HepG2 (cell line): ENCODE data around the gene KCNK15. TPM values are rescaled to one million over a fixed set of nuclear protein-coding genes. Genes with fewer than 3 reads are reported as not detected.

Source experiments
- ATAC-seq: fragments of 200-7000 bp; cut with Tn5 transposase; 3 replicates; pipeline ENCODE4 v1.9.1; 2020; ENCODE audit warnings: mild to moderate bottlenecking, moderate library complexity
- BruUV-seq: library from RNA; stranded (reverse); fragments of 400-500 nt; replicated peaks from 2 replicates; lab custom pipeline; 2021; lab: Mats Ljungman, UMichigan
- CTCF ChIA-PET: fragments of 300-600 bp; formaldehyde crosslinking; extraction: SDS; loops from one replicate; lab custom pipeline; 2021; ENCODE audit warnings: low total read pairs, inconsistent platforms, low intra/inter-chr PET ratio; lab: Yijun Ruan, JAX
- POLR2A ChIA-PET: fragments of 350-600 bp; sonication (Branson Sonifier 250); formaldehyde crosslinking; loops from one replicate; lab custom pipeline; 2020; ENCODE audit warnings: antibody characterized with exemption, inconsistent platforms; lab: Yijun Ruan, JAX
- DNase-seq: peaks from one replicate; pipeline ENCODE4 v3.0.0-alpha.2; 2015; ENCODE audit warnings: low spot score
- FAIRE-seq: peaks from 3 replicates; lab custom pipeline; 2011; peaks lifted over from hg19 to GRCh38; lab: Jason Lieb, UNC
- H2AFZ ChIP-seq: one replicate; pipeline ENCODE4 v1.6.1; 2011; ENCODE audit warnings: low read length, inconsistent platforms
- H3K27ac ChIP-seq: fragments of 300-600 bp; 3 replicates; pipeline ENCODE4 v1.8.0; 2011; ENCODE audit warnings: mixed run types, mild to moderate bottlenecking, mixed read lengths, low read length, inconsistent platforms; ENCODE audit not compliant: insufficient read depth; ENCODE audit errors: extremely low read length
- H3K27me3 ChIP-seq, 2 experiments: fragments of 200-600 bp in 1 of 2; 2 replicates in 1 of 2; 3 replicates in 1 of 2; pipeline versions ENCODE4 v1.6.0 to v1.8.0; 2011; ENCODE audit warnings: low read length in 2 of 2, mild to moderate bottlenecking in 2 of 2, moderate library complexity in 2 of 2, inconsistent platforms in 1 of 2; ENCODE audit not compliant: insufficient read depth in 2 of 2, control insufficient read depth in 1 of 2
- H3K36me3 ChIP-seq, 2 experiments: fragments of 200-600 bp in 1 of 2; replicated peaks in 1 of 2; 2 replicates in 1 of 2; 3 replicates in 1 of 2; pipeline versions ENCODE4 v1.5.1 to v1.8.0; 2011; ENCODE audit warnings: low read length in 2 of 2, inconsistent platforms in 1 of 2; ENCODE audit not compliant: insufficient read depth in 2 of 2, control insufficient read depth in 1 of 2
- H3K4me1 ChIP-seq: 2 replicates; pipeline ENCODE4 v1.5.1; 2012; ENCODE audit warnings: low read length, inconsistent platforms; ENCODE audit not compliant: insufficient read depth
- H3K4me2 ChIP-seq: 2 replicates; pipeline ENCODE4 v1.6.0; 2011; ENCODE audit warnings: low read depth, low read length, inconsistent platforms
- H3K4me3 ChIP-seq, 3 experiments: fragments of 200-600 bp in 1 of 3; sonication (generic), shearing (Covaris generic) in 1 of 3; replicated peaks in 1 of 3; 2 replicates each; pipeline ENCODE4 v1.5.1; 2011 to 2016; ENCODE audit warnings: low read length in 3 of 3, inconsistent platforms in 2 of 3, low read depth in 2 of 3, mild to moderate bottlenecking in 2 of 3, control low read depth in 1 of 3, mixed read lengths in 1 of 3; ENCODE audit not compliant: insufficient read depth in 1 of 3
- H3K79me2 ChIP-seq: one replicate; pipeline ENCODE4 v1.6.1; 2011; ENCODE audit warnings: low read length, inconsistent platforms; ENCODE audit not compliant: insufficient read depth
- H3K9ac ChIP-seq: 2 replicates; pipeline ENCODE4 v1.6.0; 2011; ENCODE audit warnings: mild to moderate bottlenecking, low read depth, low read length, inconsistent platforms; ENCODE audit not compliant: insufficient read depth
- H3K9me3 ChIP-seq: 2 replicates; pipeline ENCODE4 v1.5.1; 2012; ENCODE audit warnings: mild to moderate bottlenecking, low read length
- H4K20me1 ChIP-seq: 2 replicates; pipeline ENCODE4 v1.6.0; 2011; ENCODE audit warnings: inconsistent platforms, mild to moderate bottlenecking, low read length, moderate library complexity; ENCODE audit not compliant: insufficient read depth
- IKZF4 ChIP-seq: sonication (generic); formaldehyde crosslinking; IDR thresholded peaks from 2 replicates; pipeline ENCODE4 v1.5.1; 2020; ENCODE audit warnings: borderline replicate concordance, mild to moderate bottlenecking, low read depth, missing genetic modification reagents; ENCODE audit errors: not compliant biosample characterization
- NR2F6 ChIP-seq, 2 experiments: IDR thresholded peaks; 2 replicates each; pipeline ENCODE4 v1.6.1; 2016; ENCODE audit warnings: antibody characterized with exemption in 1 of 2, mild to moderate bottlenecking in 1 of 2
- PCBP2 ChIP-seq: fragments of 200-400 bp; formaldehyde crosslinking; optimal IDR thresholded peaks from 2 replicates; pipeline ENCODE3; 2018; ENCODE audit warnings: low read length, low read depth; ENCODE audit not compliant: poor library complexity, severe bottlenecking
- TCF12 ChIP-seq, 2 experiments: fragments of 450-650 bp in 1 of 2; sonication (generic) in 1 of 2; formaldehyde crosslinking in 1 of 2; IDR thresholded peaks; 2 replicates each; pipeline versions ENCODE4 v1.6.1 to v1.8.0; 2017 to 2022; ENCODE audit warnings: antibody characterized with exemption in 1 of 2, mild to moderate bottlenecking in 1 of 2, missing genetic modification reagents in 1 of 2, moderate library complexity in 1 of 2
- ZKSCAN5 ChIP-seq: sonication (generic); formaldehyde crosslinking; IDR thresholded peaks from 2 replicates; pipeline ENCODE4 v1.5.1; 2020; ENCODE audit warnings: mild to moderate bottlenecking, missing genetic modification reagents
- ZMYM3 ChIP-seq: sonication (generic); formaldehyde crosslinking; IDR thresholded peaks from 2 replicates; pipeline ENCODE4 v1.5.1; 2020; ENCODE audit warnings: mild to moderate bottlenecking, missing genetic modification reagents
- ZNF549 ChIP-seq: sonication (generic); formaldehyde crosslinking; IDR thresholded peaks from 2 replicates; pipeline ENCODE4 v1.5.0; 2020; ENCODE audit warnings: missing genetic modification reagents
- ZNF788 ChIP-seq: sonication (generic); formaldehyde crosslinking; IDR thresholded peaks from 2 replicates; pipeline ENCODE4 v1.5.0; 2020; ENCODE audit warnings: mild to moderate bottlenecking, missing genetic modification reagents, borderline replicate concordance
- ZNF83 ChIP-seq: sonication (generic); formaldehyde crosslinking; IDR thresholded peaks from 2 replicates; pipeline ENCODE4 v1.4.0; 2020; ENCODE audit warnings: missing genetic modification reagents, mild to moderate bottlenecking, borderline replicate concordance
- WGBS: methylation state at CpG from one replicate; pipeline ENCODE4 v1.1.6; 2017; ENCODE audit warnings: low lambda C conversion rate; 5-methylcytosine and 5-hydroxymethylcytosine counted together
- in situ Hi-C: cut with HindIII; loops from 2 replicates; pipeline ENCODE4 v1.10.0; 2017; ENCODE audit warnings: low pct_unique_long_range_greater_than_20kb; ENCODE audit not compliant: extremely low pct_ligation_motif_present
- intact Hi-C: fragments of 100-400 bp; cut with micrococcal nuclease; formaldehyde crosslinking; loops from one replicate; pipeline ENCODE4 v1.10.0; 2022; ENCODE audit not compliant: unreplicated experiment
- polyA plus RNA-seq, 8 experiments: library from polyadenylated mRNA; depleted of rRNA in 3 of 8; stranded (reverse) in 7 of 8; unstranded in 1 of 8; fragments of >200 nt; fragmentation: Illumina TruSeq in 4 of 8; extraction: Trizol in 4 of 8; gene quantifications; 2 replicates each; pipeline versions ENCODE4 v1.2.1 to v1.2.3, GENCODE V29; 2011 to 2016; ENCODE audit warnings: low read depth in 4 of 8, missing spikeins in 1 of 8, mixed read lengths in 1 of 8; ENCODE audit not compliant: insufficient read depth in 1 of 8
- total RNA-seq, 5 experiments: library from RNA; depleted of rRNA; stranded (reverse); fragments of >200 nt; fragmentation: Illumina TruSeq; extraction: Trizol; gene quantifications; 2 replicates each; pipeline ENCODE4 v1.2.3, GENCODE V29; 2016; ENCODE audit warnings: low read depth in 1 of 5
- TF ChIP-seq, protein P1 (sequence below): sonication (generic); formaldehyde crosslinking; IDR thresholded peaks from 2 replicates; pipeline ENCODE4 v1.9.0; 2021; ENCODE audit warnings: mild to moderate bottlenecking, missing genetic modification reagents
- TF ChIP-seq, protein P2 (sequence below): sonication (generic); formaldehyde crosslinking; IDR thresholded peaks from 2 replicates; pipeline ENCODE4 v1.8.1; 2023; ENCODE audit warnings: mild to moderate bottlenecking, missing genetic modification reagents
- TF ChIP-seq, protein P3 (sequence below): sonication (generic); formaldehyde crosslinking; IDR thresholded peaks from 2 replicates; pipeline ENCODE4 v1.5.1; 2020; ENCODE audit warnings: mild to moderate bottlenecking, missing genetic modification reagents

The KCNK15 gene
- total and polyA plus RNA-seq, 2 of the 13 experiments (the other 11 are each of a cell fraction or from before 2014, with no cell fraction given): 0.03 TPM; not detected in 1

DNA sequence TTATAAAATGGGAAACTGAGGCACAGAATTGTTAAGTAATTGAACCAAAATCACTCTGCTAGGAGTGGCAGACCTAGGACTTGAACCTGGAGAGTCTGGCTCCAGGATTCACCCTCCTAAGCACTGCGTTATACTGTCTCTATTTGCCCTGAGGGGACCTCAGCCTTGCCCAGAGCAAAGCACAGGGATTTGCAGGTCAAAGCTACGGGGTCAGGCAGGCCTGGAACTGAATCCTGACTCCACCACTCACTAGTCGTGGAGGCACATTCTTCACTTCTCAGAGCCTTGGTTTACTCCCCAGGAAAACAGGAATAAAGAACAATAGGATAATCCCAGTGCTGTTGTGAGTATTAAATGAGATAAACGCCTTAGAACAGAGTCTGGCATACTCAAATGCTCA is 19.4 kb downstream of the KCNK15 start:
- Histone ChIP-seq H3K4me3 (no peak overlapping the region), H3K79me2 (no peaks in the 10 kb centered on the region), H3K27me3 (peaks cover 0 to 40% of the 10 kb centered on the region in 2 experiments; a peak in 3 of 5 replicates), H2AFZ (no peak overlapping the region), H3K4me2 (no peak overlapping the region), H3K4me1 (no peaks in the 10 kb centered on the region), H4K20me1 (no peaks in the 10 kb centered on the region), H3K9me3 (no peaks in the 10 kb centered on the region), H3K9ac (no peak overlapping the region), H3K36me3 (no peaks in the 10 kb centered on the region), H3K27ac (no peak overlapping the region)
- in situ Hi-C loops (no loop called here), intact Hi-C loops (no loop called here)
- ChIA-PET POLR2A (no interaction called here), CTCF (no interaction called here)
- no peak for FAIRE-seq
- WGBS: 2% methylated on average over 4 of the region's 4 CpGs
- no peak for DNase-seq
- ATAC-seq: no peak
- no TSS peak for BruUV-seq
- TF ChIP-seq IKZF4 (CRISPR knock-in tag): no peak
- TF ChIP-seq, protein P1, sequence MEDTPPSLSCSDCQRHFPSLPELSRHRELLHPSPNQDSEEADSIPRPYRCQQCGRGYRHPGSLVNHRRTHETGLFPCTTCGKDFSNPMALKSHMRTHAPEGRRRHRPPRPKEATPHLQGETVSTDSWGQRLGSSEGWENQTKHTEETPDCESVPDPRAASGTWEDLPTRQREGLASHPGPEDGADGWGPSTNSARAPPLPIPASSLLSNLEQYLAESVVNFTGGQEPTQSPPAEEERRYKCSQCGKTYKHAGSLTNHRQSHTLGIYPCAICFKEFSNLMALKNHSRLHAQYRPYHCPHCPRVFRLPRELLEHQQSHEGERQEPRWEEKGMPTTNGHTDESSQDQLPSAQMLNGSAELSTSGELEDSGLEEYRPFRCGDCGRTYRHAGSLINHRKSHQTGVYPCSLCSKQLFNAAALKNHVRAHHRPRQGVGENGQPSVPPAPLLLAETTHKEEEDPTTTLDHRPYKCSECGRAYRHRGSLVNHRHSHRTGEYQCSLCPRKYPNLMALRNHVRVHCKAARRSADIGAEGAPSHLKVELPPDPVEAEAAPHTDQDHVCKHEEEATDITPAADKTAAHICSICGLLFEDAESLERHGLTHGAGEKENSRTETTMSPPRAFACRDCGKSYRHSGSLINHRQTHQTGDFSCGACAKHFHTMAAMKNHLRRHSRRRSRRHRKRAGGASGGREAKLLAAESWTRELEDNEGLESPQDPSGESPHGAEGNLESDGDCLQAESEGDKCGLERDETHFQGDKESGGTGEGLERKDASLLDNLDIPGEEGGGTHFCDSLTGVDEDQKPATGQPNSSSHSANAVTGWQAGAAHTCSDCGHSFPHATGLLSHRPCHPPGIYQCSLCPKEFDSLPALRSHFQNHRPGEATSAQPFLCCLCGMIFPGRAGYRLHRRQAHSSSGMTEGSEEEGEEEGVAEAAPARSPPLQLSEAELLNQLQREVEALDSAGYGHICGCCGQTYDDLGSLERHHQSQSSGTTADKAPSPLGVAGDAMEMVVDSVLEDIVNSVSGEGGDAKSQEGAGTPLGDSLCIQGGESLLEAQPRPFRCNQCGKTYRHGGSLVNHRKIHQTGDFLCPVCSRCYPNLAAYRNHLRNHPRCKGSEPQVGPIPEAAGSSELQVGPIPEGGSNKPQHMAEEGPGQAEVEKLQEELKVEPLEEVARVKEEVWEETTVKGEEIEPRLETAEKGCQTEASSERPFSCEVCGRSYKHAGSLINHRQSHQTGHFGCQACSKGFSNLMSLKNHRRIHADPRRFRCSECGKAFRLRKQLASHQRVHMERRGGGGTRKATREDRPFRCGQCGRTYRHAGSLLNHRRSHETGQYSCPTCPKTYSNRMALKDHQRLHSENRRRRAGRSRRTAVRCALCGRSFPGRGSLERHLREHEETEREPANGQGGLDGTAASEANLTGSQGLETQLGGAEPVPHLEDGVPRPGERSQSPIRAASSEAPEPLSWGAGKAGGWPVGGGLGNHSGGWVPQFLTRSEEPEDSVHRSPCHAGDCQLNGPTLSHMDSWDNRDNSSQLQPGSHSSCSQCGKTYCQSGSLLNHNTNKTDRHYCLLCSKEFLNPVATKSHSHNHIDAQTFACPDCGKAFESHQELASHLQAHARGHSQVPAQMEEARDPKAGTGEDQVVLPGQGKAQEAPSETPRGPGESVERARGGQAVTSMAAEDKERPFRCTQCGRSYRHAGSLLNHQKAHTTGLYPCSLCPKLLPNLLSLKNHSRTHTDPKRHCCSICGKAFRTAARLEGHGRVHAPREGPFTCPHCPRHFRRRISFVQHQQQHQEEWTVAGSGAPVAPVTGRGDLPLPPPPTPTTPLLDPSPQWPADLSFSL (CRISPR knock-in tag): no peak
- no peak for TF ChIP-seq ZMYM3 (CRISPR knock-in tag)
- TF ChIP-seq ZNF83 (CRISPR knock-in tag): no peak
- no peak for TF ChIP-seq ZNF549 (CRISPR knock-in tag)
- TF ChIP-seq NR2F6 (IDR thresholded peaks at IDR 0.05): no peak
- no peak for TF ChIP-seq NR2F6 (CRISPR knock-in tag; IDR thresholded peaks at IDR 0.05)
- TF ChIP-seq ZNF788 (CRISPR knock-in tag): no peak
- no peak for TF ChIP-seq PCBP2
- no peak for TF ChIP-seq TCF12 (IDR thresholded peaks at IDR 0.05)
- no peak for TF ChIP-seq TCF12 (CRISPR knock-in tag; IDR thresholded peaks at IDR 0.05)
- TF ChIP-seq ZKSCAN5: no peak
- TF ChIP-seq, protein P2, sequence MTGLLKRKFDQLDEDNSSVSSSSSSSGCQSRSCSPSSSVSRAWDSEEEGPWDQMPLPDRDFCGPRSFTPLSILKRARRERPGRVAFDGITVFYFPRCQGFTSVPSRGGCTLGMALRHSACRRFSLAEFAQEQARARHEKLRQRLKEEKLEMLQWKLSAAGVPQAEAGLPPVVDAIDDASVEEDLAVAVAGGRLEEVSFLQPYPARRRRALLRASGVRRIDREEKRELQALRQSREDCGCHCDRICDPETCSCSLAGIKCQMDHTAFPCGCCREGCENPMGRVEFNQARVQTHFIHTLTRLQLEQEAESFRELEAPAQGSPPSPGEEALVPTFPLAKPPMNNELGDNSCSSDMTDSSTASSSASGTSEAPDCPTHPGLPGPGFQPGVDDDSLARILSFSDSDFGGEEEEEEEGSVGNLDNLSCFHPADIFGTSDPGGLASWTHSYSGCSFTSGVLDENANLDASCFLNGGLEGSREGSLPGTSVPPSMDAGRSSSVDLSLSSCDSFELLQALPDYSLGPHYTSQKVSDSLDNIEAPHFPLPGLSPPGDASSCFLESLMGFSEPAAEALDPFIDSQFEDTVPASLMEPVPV: no peak
- TF ChIP-seq, protein P3, sequence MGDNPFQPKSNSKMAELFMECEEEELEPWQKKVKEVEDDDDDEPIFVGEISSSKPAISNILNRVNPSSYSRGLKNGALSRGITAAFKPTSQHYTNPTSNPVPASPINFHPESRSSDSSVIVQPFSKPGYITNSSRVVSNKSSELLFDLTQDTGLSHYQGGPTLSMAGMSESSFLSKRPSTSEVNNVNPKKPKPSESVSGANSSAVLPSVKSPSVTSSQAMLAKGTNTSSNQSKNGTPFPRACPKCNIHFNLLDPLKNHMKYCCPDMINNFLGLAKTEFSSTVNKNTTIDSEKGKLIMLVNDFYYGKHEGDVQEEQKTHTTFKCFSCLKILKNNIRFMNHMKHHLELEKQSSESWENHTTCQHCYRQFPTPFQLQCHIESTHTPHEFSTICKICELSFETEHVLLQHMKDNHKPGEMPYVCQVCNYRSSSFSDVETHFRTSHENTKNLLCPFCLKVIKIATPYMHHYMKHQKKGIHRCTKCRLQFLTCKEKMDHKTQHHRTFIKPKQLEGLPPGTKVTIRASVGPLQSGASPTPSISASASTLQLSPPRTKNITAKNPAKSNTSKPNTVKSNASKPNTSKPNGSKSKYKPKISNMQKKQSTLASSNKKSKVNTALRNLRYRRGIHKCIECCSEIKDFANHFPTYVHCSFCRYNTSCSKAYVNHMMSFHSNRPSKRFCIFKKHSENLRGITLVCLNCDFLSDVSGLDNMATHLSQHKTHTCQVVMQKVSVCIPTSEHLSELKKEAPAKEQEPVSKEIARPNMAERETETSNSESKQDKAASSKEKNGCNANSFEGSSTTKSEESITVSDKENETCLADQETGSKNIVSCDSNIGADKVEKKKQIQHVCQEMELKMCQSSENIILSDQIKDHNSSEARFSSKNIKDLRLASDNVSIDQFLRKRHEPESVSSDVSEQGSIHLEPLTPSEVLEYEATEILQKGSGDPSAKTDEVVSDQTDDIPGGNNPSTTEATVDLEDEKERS (CRISPR knock-in tag): no peak
